ENCODE data around the gene MRPL33. TPM values are rescaled to one million over a fixed set of nuclear protein-coding genes. Genes with fewer than 3 reads are reported as not detected.

Gene MRPL33
- total and polyA plus RNA-seq, 2 of the 13 experiments (the other 11 are each of a cell fraction or from before 2014, with no cell fraction given): 69.7 to 218 TPM

DNA sequence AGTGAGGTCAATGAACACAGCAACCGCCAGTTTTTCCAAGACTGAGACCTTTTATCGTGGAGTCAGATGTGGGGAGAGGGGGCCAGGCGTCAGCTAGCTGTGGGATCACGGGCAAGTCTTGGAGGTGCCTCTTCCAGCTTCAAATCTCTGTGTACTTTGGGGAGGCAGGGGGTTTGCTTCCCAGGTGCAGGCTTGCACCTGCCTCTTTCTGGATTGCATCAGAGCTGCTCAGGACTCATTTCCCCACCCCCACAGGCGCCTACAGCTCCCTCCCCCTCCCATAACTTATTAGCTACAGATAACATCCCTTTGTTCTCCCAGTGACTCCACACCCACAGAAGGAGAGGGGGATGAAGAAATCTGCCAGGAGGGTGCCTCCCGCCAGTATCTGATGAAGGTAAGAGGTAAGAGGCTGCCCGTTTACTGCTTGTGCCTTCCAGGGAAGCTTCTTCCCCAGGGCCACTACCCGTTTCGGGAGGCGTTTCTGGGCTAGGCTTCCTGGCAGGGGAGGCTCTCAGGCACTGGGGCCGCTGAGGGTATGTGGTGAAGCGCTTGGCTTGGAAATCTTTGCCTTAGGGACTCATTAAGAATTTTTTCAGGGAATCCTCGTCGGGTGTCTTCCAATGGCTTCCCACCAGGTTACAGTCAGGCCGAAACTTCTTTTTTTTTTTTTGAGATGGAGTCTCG lies 18.8 kb upstream of the MRPL33 start (continued):
- TF ChIP-seq, protein P1, sequence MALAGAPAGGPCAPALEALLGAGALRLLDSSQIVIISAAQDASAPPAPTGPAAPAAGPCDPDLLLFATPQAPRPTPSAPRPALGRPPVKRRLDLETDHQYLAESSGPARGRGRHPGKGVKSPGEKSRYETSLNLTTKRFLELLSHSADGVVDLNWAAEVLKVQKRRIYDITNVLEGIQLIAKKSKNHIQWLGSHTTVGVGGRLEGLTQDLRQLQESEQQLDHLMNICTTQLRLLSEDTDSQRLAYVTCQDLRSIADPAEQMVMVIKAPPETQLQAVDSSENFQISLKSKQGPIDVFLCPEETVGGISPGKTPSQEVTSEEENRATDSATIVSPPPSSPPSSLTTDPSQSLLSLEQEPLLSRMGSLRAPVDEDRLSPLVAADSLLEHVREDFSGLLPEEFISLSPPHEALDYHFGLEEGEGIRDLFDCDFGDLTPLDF (CRISPR knock-in tag; IDR thresholded peaks at IDR 0.05): no peak
- TF ChIP-seq ZNF776 (CRISPR knock-in tag; IDR thresholded peaks at IDR 0.05) (no peak), DMAP1 (CRISPR knock-in tag; IDR thresholded peaks at IDR 0.05) (peak; percentile 80; the same call in 1 of the 2 replicates), ZNF7 (CRISPR knock-in tag; IDR thresholded peaks at IDR 0.05) (no peak), ZNF766 (CRISPR knock-in tag; IDR thresholded peaks at IDR 0.05; ENCODE audit: borderline replicate concordance) (no peak), MED13 (CRISPR knock-in tag; IDR thresholded peaks at IDR 0.05) (no peak), ZBTB1 (CRISPR knock-in tag; IDR thresholded peaks at IDR 0.05; ENCODE audit: borderline replicate concordance) (no peak), ZNF331 (CRISPR knock-in tag; IDR thresholded peaks at IDR 0.05) (no peak), KDM4B (CRISPR knock-in tag; IDR thresholded peaks at IDR 0.05) (no peak; the same call in 1 of the 2 replicates), SOX5 (CRISPR knock-in tag; IDR thresholded peaks at IDR 0.05; ENCODE audit: borderline replicate concordance) (peak; percentile 79; the same call in 1 of the 2 replicates), NFKB2 (CRISPR knock-in tag; IDR thresholded peaks at IDR 0.05; ENCODE audit: borderline replicate concordance) (no peak; the same call in 1 of the 2 replicates), GTF3A (CRISPR knock-in tag; conservative IDR thresholded peaks at IDR 0.05) (no peak), CBX1 (IDR thresholded peaks at IDR 0.05; ENCODE audit: low read depth) (peak; percentile 4), ZNF883 (CRISPR knock-in tag; IDR thresholded peaks at IDR 0.05; ENCODE audit: not compliant biosample characterization) (peak; percentile 17), JARID2 (CRISPR knock-in tag; IDR thresholded peaks at IDR 0.05; ENCODE audit: insufficient replicate concordance) (no peak)
- TF ChIP-seq, protein P2, sequence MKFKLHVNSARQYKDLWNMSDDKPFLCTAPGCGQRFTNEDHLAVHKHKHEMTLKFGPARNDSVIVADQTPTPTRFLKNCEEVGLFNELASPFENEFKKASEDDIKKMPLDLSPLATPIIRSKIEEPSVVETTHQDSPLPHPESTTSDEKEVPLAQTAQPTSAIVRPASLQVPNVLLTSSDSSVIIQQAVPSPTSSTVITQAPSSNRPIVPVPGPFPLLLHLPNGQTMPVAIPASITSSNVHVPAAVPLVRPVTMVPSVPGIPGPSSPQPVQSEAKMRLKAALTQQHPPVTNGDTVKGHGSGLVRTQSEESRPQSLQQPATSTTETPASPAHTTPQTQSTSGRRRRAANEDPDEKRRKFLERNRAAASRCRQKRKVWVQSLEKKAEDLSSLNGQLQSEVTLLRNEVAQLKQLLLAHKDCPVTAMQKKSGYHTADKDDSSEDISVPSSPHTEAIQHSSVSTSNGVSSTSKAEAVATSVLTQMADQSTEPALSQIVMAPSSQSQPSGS (CRISPR knock-in tag; IDR thresholded peaks at IDR 0.05): peak; percentile 4; the same call in 1 of the 2 replicates
- TF ChIP-seq, protein P3, sequence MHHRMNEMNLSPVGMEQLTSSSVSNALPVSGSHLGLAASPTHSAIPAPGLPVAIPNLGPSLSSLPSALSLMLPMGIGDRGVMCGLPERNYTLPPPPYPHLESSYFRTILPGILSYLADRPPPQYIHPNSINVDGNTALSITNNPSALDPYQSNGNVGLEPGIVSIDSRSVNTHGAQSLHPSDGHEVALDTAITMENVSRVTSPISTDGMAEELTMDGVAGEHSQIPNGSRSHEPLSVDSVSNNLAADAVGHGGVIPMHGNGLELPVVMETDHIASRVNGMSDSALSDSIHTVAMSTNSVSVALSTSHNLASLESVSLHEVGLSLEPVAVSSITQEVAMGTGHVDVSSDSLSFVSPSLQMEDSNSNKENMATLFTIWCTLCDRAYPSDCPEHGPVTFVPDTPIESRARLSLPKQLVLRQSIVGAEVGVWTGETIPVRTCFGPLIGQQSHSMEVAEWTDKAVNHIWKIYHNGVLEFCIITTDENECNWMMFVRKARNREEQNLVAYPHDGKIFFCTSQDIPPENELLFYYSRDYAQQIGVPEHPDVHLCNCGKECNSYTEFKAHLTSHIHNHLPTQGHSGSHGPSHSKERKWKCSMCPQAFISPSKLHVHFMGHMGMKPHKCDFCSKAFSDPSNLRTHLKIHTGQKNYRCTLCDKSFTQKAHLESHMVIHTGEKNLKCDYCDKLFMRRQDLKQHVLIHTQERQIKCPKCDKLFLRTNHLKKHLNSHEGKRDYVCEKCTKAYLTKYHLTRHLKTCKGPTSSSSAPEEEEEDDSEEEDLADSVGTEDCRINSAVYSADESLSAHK (CRISPR knock-in tag; IDR thresholded peaks at IDR 0.05; ENCODE audit: borderline replicate concordance): no peak
- TF ChIP-seq, protein P4, sequence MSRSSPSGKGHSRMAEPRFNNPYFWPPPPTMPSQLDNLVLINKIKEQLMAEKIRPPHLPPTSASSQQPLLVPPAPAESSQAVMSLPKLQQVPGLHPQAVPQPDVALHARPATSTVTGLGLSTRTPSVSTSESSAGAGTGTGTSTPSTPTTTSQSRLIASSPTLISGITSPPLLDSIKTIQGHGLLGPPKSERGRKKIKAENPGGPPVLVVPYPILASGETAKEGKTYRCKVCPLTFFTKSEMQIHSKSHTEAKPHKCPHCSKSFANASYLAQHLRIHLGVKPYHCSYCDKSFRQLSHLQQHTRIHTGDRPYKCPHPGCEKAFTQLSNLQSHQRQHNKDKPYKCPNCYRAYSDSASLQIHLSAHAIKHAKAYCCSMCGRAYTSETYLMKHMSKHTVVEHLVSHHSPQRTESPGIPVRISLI (CRISPR knock-in tag; IDR thresholded peaks at IDR 0.05; ENCODE audit: borderline replicate concordance): peak; percentile 93
- TF ChIP-seq, protein P5, sequence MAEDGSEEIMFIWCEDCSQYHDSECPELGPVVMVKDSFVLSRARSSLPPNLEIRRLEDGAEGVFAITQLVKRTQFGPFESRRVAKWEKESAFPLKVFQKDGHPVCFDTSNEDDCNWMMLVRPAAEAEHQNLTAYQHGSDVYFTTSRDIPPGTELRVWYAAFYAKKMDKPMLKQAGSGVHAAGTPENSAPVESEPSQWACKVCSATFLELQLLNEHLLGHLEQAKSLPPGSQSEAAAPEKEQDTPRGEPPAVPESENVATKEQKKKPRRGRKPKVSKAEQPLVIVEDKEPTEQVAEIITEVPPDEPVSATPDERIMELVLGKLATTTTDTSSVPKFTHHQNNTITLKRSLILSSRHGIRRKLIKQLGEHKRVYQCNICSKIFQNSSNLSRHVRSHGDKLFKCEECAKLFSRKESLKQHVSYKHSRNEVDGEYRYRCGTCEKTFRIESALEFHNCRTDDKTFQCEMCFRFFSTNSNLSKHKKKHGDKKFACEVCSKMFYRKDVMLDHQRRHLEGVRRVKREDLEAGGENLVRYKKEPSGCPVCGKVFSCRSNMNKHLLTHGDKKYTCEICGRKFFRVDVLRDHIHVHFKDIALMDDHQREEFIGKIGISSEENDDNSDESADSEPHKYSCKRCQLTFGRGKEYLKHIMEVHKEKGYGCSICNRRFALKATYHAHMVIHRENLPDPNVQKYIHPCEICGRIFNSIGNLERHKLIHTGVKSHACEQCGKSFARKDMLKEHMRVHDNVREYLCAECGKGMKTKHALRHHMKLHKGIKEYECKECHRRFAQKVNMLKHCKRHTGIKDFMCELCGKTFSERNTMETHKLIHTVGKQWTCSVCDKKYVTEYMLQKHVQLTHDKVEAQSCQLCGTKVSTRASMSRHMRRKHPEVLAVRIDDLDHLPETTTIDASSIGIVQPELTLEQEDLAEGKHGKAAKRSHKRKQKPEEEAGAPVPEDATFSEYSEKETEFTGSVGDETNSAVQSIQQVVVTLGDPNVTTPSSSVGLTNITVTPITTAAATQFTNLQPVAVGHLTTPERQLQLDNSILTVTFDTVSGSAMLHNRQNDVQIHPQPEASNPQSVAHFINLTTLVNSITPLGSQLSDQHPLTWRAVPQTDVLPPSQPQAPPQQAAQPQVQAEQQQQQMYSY (CRISPR knock-in tag; IDR thresholded peaks at IDR 0.05): no peak
